Dermis blood vessel endothelial cell (primary cell): ENCODE measurements around the gene NXT1. TPM values are rescaled to one million over a fixed set of nuclear protein-coding genes. Genes with fewer than 3 reads are reported as not detected.
"Not testable (repeated sequence)": the region's sequence is repeated elsewhere in the genome, so short reads cannot be mapped to it uniquely, and the experiment has no call there.

ENCODE experiments used
- DNase-seq: peaks from one replicate; pipeline ENCODE4 v3.0.0; 2010
- total RNA-seq: library from RNA; depleted of rRNA; stranded (reverse); fragments of >200 nt; gene quantifications from 2 replicates; pipeline ENCODE4 v1.2.3, GENCODE V29; 2014

NXT1 gene
- total RNA-seq = 24.8 and 36.2 TPM in 2 replicates

GRCh38 chr20:23350196-23350903, at the start of gene NXT1:
NXT1 (plus strand) TSS chr20:23350791; CDS start chr20:23354042, 3,251 bp downstream.
- DNase-seq = peak; percentile 99

GRCh38 chr20:23301436-23302050, 49.0 kb upstream of the NXT1 start:
- no peak for DNase-seq

GRCh38 chr20:23302386-23302785, 48.2 kb upstream of the NXT1 start:
- no peak for DNase-seq

- no peak for DNase-seq
Measured at GRCh38 chr20:23302801-23303200, 47.8 kb upstream of the NXT1 start.

- no peak for DNase-seq
Measured at GRCh38 chr20:23303325-23304102, 47.1 kb upstream of the NXT1 start.

- no peak for DNase-seq
Measured at GRCh38 chr20:23304616-23305015, 46.0 kb upstream of the NXT1 start.

- no peak for DNase-seq
Measured at GRCh38 chr20:23305098-23305497, 45.5 kb upstream of the NXT1 start.

GRCh38 chr20:23307393-23307792, 43.2 kb upstream of the NXT1 start:
- DNase-seq = not testable (repeated sequence)

GRCh38 chr20:23308024-23308423, 42.6 kb upstream of the NXT1 start:
- no peak for DNase-seq

GRCh38 chr20:23308908-23309307, 41.7 kb upstream of the NXT1 start:
- DNase-seq = no peak

GRCh38 chr20:23309781-23310180, 40.8 kb upstream of the NXT1 start:
- no peak for DNase-seq

- DNase-seq = peak; percentile 19
Measured at GRCh38 chr20:23311947-23312506, 38.6 kb upstream of the NXT1 start.

- no peak for DNase-seq
Measured at GRCh38 chr20:23313271-23313670, 37.3 kb upstream of the NXT1 start.

- no peak for DNase-seq
Measured at GRCh38 chr20:23314699-23315098, 35.9 kb upstream of the NXT1 start.

- no peak for DNase-seq
Measured at GRCh38 chr20:23315099-23315498, 35.5 kb upstream of the NXT1 start.

- DNase-seq = no peak
Measured at GRCh38 chr20:23316626-23317025, 34.0 kb upstream of the NXT1 start.

- DNase-seq = peak; percentile 29
Measured at GRCh38 chr20:23317081-23317480, 33.5 kb upstream of the NXT1 start.

GRCh38 chr20:23318347-23318746, 32.2 kb upstream of the NXT1 start:
- no peak for DNase-seq

GRCh38 chr20:23320317-23320716, 30.3 kb upstream of the NXT1 start:
- peak; percentile 57 for DNase-seq

- no peak for DNase-seq
Measured at GRCh38 chr20:23325107-23325506, 25.5 kb upstream of the NXT1 start.

GRCh38 chr20:23326774-23327173, 23.8 kb upstream of the NXT1 start:
- DNase-seq = no peak

GRCh38 chr20:23327617-23328333, 22.8 kb upstream of the NXT1 start:
- no peak for DNase-seq
